ENCODE measurements around the gene WSCD2. TPM values are rescaled to one million over a fixed set of nuclear protein-coding genes. Genes with fewer than 3 reads are reported as not detected.

Gene WSCD2
- total RNA-seq: 0.40 TPM
- long read RNA-seq: 0 reads

DNA sequence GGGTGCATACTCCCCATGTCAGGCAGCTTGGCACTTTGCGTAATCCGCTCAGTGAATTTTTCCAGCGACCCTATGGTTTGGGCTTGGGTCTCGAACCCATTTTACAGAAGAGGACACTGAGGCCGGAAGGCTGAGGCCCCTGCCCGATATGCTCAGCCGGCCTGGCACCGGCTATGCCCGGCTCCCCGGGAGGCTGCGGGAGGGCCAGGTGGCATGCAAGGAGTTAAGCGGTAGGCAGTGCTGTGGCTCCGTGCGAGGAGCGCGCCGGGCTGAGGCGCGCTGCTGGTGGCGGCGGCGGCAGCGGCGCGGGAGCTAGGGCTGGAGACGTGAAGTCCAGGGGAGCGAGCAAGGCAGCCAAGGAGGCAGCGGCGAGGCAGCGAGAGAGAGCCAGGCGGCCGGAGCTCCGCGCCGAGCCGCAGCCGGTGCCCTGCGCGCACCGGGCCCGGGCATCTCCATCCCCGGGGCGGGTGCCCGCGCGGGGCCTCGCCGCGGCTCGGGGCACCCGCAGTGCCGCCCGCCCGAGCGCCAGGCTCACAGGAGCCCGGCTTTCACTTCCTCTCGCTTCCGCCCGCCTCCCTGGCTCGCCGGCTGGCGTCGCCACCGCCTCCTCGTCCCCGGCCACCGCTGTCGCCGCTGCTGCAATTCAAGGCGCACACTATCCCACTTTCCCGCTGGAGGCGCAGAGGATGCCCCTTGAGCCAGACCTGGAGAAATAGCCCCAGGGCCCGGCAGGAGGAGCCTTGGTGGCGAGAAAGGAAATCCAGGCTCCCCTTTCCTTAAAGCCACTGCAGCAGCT is at the start of gene WSCD2:
WSCD2 (plus strand) TSS at position 272 of the 796 bp plus-strand sequence. CDS start 66,545 bp downstream, outside the sequence.
- intact Hi-C loops (cut with DNase I): no loop called here
- no peak for DNase-seq (ENCODE audit: low spot score)

- no peak for DNase-seq (ENCODE audit: low spot score)
- intact Hi-C loops (cut with DNase I): no loop called here
Measured at GRCh38 chr12:108079721-108080120, 49.4 kb upstream of the WSCD2 start.

- no peak for DNase-seq (ENCODE audit: low spot score)
- intact Hi-C loops (cut with DNase I): no loop called here
Measured at GRCh38 chr12:108080363-108080762, 48.7 kb upstream of the WSCD2 start.

DNA sequence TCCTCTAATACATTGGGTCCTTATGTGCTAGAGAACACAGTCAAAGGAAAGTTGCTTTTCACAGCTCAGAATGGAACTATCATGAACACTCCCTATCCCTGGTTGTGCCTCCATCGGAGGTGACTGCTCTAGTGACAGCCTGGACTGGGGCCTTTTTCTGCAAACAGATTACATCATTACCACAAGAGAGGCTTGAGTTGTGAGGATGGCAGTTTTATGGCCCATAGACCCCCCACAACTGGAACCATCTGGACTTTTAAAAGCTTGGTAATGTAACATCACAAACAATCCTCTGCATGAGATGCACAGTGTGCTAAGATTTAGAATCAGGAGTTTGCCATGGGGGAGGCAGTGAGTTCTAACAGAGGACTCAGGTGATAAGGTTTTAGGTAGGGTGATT is 46.6 kb upstream of the WSCD2 start:
- DNase-seq (ENCODE audit: low spot score): no peak
- intact Hi-C loops (cut with DNase I): no loop called here

DNA sequence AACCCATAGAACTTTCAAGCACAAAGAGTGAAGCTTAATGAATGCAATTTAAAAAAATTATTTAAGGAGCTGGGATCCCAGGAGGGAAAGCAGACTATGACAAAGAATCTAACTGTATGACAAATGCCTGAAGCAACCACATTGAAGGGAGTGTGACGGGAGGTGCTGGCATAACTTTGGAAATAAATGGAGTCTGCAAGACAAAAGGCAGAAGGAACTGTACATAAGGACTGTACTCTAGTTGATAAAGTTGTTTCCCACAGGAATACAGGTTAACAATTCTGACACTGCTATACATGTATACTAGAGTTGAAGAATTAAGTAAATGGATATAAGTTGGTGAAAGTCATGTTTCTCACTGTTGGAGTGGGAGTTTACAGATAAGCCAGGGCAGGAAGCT is 41.2 kb upstream of the WSCD2 start:
- DNase-seq (ENCODE audit: low spot score): no peak
- intact Hi-C loops (cut with DNase I): no loop called here

- no peak for DNase-seq (ENCODE audit: low spot score)
- intact Hi-C loops (cut with DNase I): no loop called here
Measured at GRCh38 chr12:108090107-108090899, 38.8 kb upstream of the WSCD2 start.

GRCh38 chr12:108090932-108091678 is 38.0 kb upstream of the WSCD2 start:
- DNase-seq (ENCODE audit: low spot score): no peak
- intact Hi-C loops (cut with DNase I): no loop called here

GRCh38 chr12:108091679-108092051 is 37.4 kb upstream of the WSCD2 start:
- intact Hi-C loops (cut with DNase I): no loop called here

GRCh38 chr12:108093209-108093608 is 35.9 kb upstream of the WSCD2 start:
- DNase-seq (ENCODE audit: low spot score): no peak
- intact Hi-C loops (cut with DNase I): no loop called here

More at GRCh38 chr12:108091679-108092051, 37.4 kb upstream of the WSCD2 start:
- DNase-seq (ENCODE audit: low spot score): no peak

- DNase-seq (ENCODE audit: low spot score): no peak
- intact Hi-C loops (cut with DNase I): no loop called here
Measured at GRCh38 chr12:108094056-108094649, 34.9 kb upstream of the WSCD2 start.

GRCh38 chr12:108097160-108097911 is 31.8 kb upstream of the WSCD2 start:
- intact Hi-C loops (cut with DNase I): no loop called here
- no peak for DNase-seq (ENCODE audit: low spot score)

- intact Hi-C loops (cut with DNase I): no loop called here
- no peak for DNase-seq (ENCODE audit: low spot score)
Measured at GRCh38 chr12:108098374-108098773, 30.7 kb upstream of the WSCD2 start.

DNA sequence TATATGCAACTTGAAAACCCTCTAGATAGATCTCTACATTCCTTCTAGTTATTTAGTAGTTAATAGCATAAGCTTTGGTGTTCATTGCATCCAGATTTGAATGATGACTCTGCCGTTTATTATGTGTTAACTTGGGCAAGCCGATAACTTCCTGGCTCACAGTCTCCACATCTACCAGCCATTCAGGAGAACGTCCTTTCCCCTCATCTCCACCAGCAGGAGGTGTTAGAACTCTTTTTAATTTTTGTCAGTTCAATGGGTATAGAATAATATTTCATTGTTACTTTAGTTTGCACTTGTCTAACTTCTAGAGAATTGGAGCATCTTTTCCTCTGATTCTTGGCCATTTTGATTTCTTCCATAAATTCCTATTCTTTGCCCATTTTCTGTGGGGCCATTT is 30.0 kb upstream of the WSCD2 start:
- intact Hi-C loops (cut with DNase I): no loop called here
- no peak for DNase-seq (ENCODE audit: low spot score)

DNA sequence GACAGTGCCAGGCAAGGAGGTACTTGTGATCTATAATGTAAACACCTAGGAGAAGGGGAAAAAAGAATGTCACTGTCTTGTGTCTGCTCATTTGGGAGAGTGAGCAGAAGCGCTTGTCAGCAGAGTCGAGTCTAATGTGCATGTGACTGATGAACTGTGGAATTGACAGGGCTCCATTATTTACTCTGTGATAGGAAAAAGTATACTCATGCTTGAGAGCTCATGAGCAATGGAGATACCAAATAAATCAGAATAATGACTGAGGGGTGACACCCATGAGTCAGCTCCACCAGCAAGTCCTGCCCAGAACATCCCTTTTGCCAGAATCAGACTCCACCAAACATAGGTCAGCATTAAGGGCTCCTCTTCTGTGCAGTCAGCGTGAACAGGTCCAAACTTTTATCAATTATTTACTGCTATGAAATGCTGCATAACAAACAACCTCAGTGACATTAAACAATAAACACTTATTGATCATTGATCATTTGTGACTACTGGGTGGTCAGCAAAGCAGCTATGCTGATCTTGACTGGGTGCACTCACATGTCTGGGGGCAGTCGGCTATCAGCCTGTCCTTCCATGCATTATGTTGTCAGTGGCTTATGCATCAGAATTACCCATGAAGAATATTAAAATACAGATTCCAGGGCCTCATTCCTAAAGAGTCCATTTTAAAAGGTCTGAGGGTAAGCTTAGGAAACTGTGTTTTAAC is 29.2 kb upstream of the WSCD2 start:
- no peak for DNase-seq (ENCODE audit: low spot score)
- intact Hi-C loops (cut with DNase I): no loop called here

- intact Hi-C loops (cut with DNase I): no loop called here
- no peak for DNase-seq (ENCODE audit: low spot score)
Measured at GRCh38 chr12:108101605-108102175, 27.4 kb upstream of the WSCD2 start.

- intact Hi-C loops (cut with DNase I): no loop called here
- no peak for DNase-seq (ENCODE audit: low spot score)
Measured at GRCh38 chr12:108102363-108102762, 26.7 kb upstream of the WSCD2 start.

DNA sequence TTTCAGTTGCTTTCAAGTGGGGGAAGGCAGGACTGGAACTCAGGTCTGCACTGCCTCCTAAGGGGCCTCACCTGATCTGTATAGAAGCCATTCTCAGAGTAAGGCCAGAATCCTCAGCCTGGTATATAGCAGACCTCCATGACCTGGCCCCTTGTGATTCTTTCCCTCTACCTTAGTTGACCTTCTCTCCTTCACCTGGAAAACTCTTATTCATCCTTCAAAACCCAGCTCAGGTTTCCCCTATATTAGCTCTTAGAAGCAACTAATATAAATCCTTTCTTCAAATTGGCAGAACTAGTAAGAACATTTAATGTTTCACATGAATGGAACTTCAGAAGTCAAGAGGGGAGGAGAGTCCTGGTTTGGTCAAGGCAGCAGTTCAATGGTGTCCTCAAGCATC is 26.0 kb upstream of the WSCD2 start:
- intact Hi-C loops (cut with DNase I): no loop called here
- DNase-seq (ENCODE audit: low spot score): no peak

GRCh38 chr12:108103517-108103916 is 25.6 kb upstream of the WSCD2 start:
- DNase-seq (ENCODE audit: low spot score): no peak
- intact Hi-C loops (cut with DNase I): no loop called here

Data from cardiac septum (tissue), 1 donor.